ENCODE results near the gene EFCAB14.
"Not testable (repeated sequence)": the region's sequence is repeated elsewhere in the genome, so short reads cannot be mapped to it uniquely, and the experiment has no call there.

EFCAB14 gene

DNA sequence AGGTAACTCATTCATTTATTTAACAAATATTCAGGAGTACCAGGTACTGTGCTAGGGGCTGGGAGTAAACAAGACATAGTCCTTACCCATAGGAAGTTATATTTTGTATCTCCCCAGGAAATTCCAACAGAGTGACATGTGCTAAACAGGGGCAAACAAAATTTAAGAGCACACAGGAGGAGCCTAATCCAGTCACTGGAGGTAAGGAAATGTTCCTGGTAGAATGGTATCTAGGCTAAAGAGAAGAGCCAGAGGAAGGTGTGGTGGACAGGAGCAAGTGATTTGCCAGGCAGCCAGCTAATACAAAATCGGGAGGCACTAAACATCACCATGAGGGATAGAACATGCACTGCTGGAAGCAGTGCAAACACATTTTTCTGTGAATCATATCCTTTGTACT is 36.9 kb downstream of the EFCAB14 start:
- DNase-seq, result no peak

DNA sequence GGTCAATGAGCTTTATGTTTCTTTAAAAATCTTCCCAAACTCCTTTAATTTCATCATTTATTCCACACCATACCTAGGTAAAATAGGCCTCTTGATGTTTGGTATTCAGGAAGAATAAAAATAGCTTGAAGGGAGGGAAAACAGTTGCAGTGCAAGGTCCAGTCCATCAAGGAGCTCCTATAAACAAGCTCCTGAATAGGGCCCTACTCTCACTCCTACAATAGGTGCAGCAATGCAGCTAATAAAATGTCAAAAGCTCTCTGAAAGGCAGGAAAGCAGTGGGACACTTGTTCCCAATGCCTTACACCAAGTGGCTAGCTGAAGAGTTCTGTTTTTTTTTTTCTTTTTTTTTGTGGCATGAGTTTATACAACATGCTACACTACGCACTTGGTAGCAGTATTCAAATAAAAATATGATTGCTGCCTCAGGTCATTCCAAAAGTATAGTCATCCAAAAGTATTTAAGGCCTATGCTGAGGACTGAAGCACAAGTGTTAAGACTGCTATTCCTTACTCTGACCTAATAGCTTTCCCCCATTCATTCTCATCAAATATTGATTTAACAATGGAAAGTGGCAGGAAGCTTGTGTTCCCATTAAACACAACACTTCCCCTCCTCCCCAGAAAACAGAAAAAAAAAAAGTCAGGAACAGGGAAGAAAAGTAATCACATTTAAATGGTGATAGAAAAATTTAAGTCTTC is 37.4 kb downstream of the EFCAB14 start:
- no peak for DNase-seq

DNA sequence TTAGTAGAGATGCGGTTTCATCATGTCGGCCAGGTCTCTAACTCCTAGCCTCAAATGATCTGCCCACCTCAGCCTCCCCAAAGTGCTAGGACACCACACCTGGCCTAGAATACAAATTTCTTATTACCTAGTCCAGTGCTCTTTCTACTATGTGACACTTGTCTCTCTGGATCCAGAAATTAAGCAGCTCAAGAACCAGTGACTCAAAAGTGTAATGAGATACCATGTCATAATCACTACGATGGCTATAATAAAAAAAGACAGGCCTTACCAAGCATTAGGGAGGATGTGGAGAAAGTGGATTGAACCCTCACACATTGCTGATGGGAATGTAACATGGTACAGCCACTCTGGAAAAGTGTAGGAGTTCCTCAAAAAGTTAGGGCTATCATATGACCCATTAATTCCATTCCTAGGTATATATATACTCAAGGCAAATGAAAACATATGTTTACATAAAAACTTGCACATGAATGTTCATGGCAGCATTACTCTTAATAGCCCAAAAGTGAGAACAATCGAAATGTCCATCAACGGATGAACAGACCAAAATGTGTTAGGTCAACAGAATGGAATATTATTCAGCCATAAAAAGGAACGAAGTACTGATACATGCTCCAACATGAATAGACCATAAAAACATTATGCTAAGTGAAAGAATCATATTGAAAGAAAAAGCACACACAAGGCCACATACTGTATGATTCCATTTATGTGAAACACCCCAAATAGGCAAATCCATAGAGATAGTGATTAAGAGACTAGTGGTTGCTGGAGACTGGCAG is 38.9 kb downstream of the EFCAB14 start:
- DNase-seq, result no peak

DNA sequence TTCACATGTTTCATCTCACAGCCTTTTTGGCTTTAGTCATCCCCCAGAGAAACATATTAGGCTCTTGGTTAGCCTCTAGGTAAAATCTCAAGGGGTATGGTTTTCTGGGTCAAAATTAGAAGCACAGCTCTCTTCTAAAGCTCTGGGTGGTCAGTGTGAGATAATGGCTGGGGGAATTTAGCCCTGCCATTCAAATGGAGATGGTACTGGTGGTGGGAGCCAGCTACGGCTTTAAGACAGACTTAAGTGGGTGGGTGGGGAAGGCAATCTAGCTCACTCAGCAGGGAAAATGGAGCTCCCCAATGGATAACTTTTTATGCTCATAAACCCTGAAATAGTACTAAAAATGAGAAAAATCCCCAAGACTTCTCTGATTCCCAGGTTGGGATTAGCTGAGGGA is 41.6 kb downstream of the EFCAB14 start:
- no peak for DNase-seq

DNA sequence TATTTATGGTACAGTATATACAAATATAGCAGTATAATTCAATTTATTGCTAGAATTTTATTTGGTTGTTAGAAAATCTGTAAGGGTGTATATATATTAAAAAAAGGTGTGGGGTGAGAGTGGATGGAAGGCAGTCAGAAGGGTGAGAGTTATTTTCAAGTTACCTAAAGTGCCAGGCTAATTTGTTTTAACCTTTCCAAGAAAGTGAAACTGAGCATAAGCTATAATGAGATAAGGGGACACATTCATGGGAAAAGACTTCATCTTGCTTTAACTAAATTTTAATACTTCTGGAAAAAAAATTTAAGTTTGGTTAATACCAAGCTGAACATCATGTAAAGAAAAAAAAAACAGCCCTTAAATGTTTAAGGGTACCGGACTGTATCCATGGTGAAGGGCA is 42.4 kb downstream of the EFCAB14 start:
- no peak for DNase-seq

DNA sequence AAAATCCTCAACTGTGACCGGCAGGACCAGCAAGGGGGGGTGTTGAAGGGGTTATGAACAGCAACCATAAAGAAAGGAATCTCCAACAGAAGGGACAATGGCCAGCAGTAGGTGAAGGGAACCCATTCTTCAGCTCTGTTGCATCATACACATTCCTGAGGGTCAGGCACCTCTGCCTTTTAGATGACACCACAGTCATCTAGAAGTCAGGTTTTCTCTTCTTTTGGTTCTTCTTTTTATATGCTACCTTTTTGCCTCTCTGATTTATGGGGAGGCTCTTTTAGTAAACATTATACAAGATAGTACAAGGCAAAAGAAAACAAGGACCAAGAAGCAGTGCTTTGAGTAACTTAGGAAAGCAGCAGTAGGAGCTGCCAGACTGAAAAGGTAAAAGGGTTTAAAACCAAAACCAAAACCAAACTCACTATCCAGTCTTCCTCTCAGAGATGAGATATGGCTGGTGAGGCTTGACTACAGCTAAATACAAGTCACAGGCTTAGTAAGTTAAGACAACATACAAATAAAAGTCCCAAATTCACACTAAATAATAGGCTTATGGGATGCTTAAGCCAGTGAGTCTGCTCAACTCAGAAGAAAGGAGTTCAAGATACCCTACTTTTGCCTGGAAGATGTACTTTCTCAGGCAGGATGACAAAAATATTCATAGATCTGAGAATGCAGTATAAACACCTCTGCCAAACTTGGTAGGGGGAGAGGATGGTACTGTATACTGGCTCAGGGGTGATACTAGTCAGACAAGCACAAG is 43.2 kb downstream of the EFCAB14 start:
- no peak for DNase-seq

DNA sequence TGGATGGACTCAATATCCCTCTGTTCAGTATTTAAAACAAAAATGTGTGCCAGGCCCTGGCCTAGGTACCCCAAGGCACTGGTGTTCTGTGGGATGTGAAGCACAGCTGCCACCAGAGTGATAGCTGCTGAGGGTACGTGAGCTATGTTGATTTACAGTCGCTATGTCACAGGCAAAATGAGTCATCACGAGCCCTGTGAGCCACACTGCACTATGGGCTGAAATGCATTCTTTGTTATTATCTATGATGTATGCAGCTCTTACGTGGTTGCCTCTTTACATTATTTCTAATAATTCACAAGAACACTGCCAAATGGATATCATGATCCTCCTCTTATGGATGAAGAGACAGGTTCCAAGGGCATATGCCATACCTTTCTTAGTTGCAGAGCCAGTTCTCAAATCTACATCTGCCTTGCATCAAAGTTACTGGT is 45.1 kb downstream of the EFCAB14 start:
- no peak for DNase-seq

DNA sequence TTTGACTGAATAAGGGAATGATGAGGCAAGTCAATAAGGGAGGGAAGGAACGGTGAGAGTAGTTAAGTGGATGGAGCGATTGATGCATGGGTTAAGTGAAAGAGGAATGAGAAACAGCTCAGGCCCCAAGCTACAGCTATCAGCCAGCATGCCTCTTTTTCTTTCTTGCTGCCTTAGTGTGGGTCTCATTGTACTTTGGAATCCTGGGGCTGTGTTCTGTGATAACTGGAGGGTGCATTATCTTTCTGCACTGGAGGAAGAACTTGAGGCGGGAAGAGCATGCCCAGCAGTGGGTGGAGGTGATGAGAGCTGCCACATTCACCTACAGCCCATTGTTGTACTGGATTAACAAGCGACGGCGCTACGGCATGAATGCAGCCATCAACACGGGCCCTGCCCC is 46.2 kb downstream of the EFCAB14 start:
- DNase-seq, result no peak

DNA sequence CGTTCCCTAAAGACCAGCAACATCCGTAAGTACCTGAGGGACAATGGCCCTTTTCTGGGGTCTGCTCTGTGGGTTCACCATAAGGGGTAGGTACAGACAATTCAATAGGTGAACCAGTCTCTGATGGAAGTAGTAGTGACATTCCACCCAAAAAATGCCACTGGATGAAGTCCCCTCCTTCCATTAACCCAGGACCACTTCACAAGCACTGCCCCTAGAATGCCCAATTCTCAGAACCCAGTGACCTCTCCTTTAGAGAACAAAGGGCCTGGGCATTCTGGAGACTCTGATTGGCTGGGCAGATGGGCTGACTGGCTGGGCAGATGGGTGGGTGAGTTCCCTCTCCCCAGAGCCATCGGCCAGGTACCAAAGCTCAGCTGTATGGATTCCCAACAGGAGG is 47.4 kb downstream of the EFCAB14 start, which contains the start of gene TEX38:
Gene TEX38, plus strand, starts transcription at position 301 of the 400 bp plus-strand sequence. Its CDS starts 81 bp downstream, at position 382.
- no peak for DNase-seq

DNA sequence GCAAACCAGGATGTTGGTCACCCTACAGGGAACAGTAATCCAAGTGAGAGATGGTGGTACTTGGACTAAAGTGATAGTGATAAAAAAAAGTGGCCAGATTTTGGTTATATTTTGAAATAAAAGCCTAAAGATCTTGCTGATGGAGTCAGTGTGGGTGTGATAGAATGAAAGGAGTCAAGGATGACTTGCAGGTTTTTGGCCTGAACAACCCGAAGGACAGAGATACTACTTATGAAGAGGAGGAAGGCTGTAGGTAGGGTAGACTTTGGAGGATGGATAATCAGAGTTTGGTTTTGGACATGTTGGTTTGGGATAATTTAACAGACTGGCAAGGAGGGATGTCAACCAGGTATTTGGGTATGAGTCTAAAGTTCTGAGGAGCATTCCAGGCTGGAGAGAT is 48.8 kb downstream of the EFCAB14 start:
- DNase-seq, result no peak

DNA sequence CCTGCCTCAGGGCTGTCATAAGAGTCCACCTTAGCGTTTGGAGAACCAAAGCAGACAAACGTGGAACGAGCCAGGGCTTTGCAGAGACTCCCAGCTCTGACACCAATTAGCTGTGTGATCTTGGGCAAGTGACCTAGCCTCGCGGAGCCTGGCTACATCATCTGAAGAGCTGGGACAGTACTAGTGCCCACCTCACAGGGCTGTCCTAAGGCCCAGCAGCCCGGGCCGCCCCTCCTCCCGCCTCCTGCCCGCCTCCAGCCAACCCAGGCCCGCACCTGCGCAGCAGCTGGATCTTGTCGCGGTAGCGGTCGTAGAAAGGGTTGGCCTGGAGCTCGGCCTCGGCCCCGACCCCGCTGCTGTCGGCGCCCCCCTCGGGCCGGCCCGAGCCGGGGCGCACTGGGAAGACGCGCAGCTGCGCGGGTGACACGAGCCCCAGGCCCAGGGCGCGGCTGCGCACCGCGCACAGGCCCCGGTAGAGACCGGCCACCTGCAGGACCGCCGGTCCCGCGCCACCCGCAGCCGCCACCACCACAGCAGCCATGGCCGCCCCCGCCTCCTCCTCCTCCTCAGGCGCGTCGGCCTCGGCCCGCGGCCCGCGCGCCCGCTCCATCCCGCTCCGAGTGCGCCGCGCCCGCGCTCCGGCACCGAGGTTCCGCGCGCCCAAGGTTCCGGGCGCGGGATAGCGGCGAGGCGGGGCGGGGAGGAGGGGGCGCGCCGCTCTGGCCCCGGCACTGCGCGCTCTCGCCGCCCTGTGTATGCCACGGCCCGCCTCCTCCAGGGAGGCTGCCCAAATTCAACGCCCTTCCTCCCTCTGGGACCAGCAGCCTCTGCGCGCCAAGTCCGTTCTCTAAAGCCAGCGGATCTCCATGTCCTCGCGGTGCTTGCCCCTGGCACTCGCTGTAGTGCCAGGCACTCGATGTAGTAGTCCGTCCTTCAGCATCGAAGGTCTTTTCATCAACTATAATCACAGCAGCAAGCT is 50.8 kb downstream of the EFCAB14 start, which contains the start of gene ATPAF1:
Gene ATPAF1, minus strand, starts transcription at position 583 of the 979 bp plus-strand sequence. Its CDS starts 42 bp downstream, at position 541.
- DNase-seq, result no peak

DNA sequence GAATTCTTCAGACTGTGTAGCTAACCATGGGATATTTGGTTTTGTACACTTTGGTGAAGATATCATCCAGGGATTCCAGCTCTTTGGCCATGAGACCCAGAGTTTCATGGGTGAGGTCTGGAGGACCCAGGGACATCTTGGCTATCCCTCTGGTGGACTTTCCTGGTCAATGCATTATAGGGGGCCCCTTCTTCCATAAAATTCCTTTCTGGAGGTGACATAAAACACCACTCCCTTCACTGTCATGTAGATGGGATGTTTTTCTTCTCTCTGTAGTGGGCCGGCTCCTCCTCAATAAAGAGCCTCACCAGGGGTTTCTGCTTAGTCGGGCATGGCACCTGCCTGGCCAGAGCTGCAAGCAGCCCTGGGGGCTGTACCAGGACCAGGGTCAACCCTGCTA is 52.9 kb downstream of the EFCAB14 start:
- no peak for DNase-seq

DNA sequence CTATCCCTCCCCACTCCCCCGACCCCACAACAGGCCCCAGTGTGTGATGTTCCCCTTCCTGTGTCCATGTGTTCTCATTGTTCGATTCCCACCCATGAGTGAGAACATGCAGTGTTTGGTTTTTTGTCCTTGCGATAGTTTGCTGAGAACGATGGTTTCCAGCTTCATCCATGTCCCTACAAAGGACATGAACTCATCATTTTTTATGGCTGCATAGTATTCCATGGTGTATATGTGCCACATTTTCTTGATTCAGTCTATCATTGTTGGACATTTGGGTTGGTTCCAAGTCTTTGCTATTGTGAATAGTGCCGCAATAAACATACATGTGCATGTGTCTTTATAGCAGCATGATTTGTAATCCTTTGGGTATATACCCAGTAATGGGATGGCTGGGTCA is 56.0 kb downstream of the EFCAB14 start:
- DNase-seq, result not testable (repeated sequence)

DNA sequence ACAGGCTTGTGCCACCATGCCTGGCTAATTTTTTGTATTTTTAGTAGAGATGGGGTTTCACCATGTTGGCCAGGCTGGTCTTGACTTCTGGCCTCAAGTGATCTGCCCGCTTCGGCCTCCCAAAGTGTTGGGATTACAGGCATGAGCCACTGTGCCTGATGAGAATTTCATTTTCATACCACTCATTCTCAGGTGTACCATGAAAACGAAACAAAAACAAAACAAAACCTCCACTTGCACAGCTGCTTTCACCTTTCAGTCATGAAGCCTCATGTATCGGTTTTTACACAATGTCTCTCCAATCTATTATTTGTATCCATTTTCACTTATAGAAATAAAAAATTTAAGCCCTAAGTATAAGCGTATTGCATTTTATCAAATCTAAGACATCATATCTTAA is 58.8 kb downstream of the EFCAB14 start:
- DNase-seq, result not testable (repeated sequence)

DNA sequence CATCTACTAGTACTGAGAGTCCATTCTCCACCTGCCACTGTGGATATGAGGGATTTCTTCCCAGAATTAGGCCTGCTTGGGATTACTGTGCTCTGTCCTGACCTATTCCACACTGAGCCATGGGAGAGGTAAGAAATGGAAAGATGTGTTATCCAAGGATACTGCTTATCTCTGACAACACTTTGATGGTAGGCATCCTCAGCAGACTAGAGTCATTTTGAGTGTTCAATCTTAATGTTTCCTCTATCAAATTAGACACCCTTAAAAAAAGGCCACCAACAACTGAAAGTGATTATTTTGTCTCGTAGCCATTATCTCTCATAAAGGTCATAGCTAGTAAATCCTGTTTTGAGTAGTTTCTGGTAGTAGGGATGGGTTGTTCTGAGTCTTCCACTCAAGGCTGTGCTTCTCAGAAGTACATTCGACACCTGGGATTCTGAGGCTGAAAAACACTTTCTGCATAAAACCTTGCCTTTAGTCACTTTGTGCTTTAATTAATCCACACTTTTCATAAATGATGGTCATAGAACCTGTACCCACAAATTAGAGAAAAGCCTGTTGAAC is 59.5 kb downstream of the EFCAB14 start:
- DNase-seq, result no peak

DNA sequence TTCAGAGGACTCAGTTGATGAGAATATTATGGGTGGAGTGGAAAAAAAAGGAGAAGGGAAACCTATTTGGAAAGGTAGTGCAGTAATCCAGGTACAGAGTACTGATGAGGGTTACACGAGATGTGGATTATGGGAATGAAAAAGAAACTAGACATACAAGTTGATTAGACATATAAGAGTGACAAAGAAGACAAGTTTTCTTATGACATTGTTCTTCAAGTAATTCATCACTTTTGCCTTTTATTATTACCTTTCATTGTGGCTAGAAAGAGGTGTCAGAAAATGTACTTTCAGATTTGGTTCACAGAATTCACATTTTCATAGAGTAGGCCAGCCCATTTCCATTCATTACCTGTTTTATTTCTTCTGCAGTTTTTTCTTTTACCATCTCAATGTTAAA is 61.1 kb downstream of the EFCAB14 start:
- no peak for DNase-seq

DNA sequence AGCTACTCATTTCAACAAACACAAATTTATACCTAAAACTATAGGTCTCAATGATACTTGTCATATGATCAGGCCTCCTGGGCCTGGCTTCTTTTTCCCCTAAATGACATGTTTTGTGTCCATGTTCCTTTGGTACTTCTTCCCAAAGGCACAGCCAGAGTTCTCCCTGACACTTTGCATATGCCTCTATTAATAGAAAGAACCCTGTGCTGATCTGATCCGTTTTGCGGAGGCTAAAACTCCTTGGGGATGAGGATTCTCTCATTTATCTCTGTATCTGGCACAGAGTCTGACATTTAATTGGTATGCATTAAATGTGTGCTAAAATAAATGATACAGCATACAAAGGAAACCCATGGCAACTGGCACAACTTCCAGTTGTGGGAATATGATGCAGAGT is 62.3 kb downstream of the EFCAB14 start:
- no peak for DNase-seq

DNA sequence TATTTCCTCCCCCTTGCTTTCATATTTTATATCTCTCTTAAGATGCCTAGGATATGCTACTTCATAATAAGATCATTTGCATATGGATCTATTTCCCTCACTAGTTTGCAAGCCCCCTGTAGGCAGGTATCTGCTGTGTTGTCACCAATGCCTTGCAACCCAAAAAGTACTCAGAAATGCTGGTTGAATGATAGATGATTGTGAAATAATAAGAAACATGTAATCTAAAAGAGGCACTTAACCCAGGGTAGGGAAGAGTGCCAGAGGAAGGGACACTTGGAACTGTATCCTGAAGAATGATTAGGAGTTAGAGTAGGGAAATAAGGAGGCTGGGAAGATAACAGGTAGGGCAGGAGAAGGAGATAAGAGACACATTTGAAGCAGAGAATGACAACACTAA is 63.1 kb downstream of the EFCAB14 start:
- DNase-seq, result no peak

DNA sequence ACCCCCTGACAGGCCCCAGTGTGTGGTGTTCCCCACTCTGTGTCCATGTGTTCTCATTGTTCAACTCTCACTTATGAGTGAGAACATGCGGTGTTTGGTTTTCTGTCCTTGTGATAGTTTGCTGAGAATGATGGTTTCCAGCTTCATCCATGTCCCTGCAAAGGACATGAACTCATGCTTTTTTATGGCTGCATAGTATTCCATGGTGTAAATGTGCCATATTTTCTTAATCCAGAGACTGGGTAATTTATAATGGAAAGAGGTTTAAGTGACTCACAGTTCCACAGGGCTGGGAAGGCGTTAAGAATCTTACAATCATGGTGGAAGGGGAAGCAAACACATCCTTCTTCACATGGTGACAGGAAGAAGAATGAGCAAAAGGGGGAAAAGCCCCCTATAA is 64.2 kb downstream of the EFCAB14 start:
- not testable (repeated sequence) for DNase-seq

DNA sequence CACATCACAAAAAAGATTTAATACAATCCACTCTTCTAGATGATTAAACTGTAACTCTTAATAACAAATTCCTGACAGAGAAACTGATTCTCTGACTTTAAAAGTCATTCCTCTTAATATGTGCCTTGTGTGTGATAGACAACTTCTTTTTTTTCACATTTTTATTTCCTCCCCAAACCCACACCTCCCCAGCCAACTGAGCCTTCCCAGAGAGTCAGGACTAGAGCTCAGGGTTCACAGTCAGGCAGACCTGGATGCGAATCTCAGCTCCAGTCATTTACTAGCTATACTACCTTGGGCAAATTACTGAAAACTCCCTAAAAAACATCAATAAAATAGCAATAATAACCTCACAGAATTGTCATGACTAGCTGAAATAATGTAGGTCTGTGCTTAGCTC is 64.9 kb downstream of the EFCAB14 start:
- no peak for DNase-seq

DNA sequence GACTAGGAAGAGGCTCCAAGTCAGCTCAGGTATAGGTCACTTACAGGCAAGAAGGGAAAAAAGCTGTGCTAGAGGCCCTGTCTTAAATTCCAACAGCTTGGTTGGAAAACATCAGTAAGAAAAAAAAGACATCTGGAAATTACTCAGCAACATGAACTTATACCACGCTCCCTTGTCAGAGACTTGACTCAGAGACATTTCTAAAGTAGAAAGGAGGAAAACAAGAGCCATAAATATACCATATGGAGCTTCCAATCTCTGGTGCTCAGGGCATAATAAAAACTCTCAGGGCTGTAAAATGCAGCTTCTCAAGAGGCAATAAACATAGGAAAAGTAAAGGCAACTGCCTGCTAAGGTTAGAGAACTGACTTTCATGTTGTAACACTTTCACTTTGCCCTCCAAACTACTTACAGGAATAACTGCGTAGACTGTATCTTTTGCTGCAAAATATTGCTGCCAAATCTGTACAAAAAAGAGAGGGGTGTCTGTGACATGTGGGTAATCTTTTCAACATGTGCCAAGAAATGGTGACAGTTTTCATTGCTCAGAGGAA is 65.4 kb downstream of the EFCAB14 start:
- DNase-seq, result no peak

All from NCI-H1417 treated with DMSO at 0.1 percent for 48 hours (cell line).